Adrenal gland (tissue), 5 donors: ENCODE results near the gene FREY1.

Experiments used
- POLR2A ChIP-seq, 2 donors: fragments of 450-650 bp; IDR thresholded peaks; one replicate each; pipeline ENCODE4 v1.6.1; 2017; ENCODE audit warnings: antibody characterized with exemption in 2 of 2, mild to moderate bottlenecking in 2 of 2, moderate library complexity in 1 of 2
- TF ChIP-seq, protein P1 (sequence below), 6 experiments: fragments of 450-650 bp in 4 of 6; fragments of 200-600 bp in 2 of 6; sonication (generic) in 1 of 6; IDR thresholded peaks; 1 replicate in 5 of 6; 2 replicates in 1 of 6; pipeline versions ENCODE4 v1.5.1 to v1.8.0; 2016 to 2021; ENCODE audit warnings: antibody characterized with exemption in 6 of 6, mild to moderate bottlenecking in 2 of 6, moderate library complexity in 1 of 6
- donor health status: DM: no; HTN: no; CAD: no.

- TF ChIP-seq, protein P1, sequence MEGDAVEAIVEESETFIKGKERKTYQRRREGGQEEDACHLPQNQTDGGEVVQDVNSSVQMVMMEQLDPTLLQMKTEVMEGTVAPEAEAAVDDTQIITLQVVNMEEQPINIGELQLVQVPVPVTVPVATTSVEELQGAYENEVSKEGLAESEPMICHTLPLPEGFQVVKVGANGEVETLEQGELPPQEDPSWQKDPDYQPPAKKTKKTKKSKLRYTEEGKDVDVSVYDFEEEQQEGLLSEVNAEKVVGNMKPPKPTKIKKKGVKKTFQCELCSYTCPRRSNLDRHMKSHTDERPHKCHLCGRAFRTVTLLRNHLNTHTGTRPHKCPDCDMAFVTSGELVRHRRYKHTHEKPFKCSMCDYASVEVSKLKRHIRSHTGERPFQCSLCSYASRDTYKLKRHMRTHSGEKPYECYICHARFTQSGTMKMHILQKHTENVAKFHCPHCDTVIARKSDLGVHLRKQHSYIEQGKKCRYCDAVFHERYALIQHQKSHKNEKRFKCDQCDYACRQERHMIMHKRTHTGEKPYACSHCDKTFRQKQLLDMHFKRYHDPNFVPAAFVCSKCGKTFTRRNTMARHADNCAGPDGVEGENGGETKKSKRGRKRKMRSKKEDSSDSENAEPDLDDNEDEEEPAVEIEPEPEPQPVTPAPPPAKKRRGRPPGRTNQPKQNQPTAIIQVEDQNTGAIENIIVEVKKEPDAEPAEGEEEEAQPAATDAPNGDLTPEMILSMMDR (IDR thresholded peaks at IDR 0.05): no peak
- no peak for TF ChIP-seq POLR2A (IDR thresholded peaks at IDR 0.05)
Measured at GRCh38 chr11:45942381-45942780, 35.3 kb upstream of the FREY1 start.
